HepG2 (cell line): ENCODE data around the gene NUDT2. TPM values are rescaled to one million over a fixed set of nuclear protein-coding genes. Genes with fewer than 3 reads are reported as not detected.
A peak's percentile ranks its signal among the peaks of the same experiment; 100 is the strongest.

Source experiments
- AHR ChIP-seq: IDR thresholded peaks from 2 replicates; pipeline ENCODE4 v1.6.1; 2018; ENCODE audit warnings: missing genetic modification reagents, missing compliant biosample characterization
- CCAR2 ChIP-seq: fragments of 200-400 bp; formaldehyde crosslinking; optimal IDR thresholded peaks from 2 replicates; pipeline ENCODE3; 2018; ENCODE audit warnings: low read depth, mild to moderate bottlenecking, low read length, moderate library complexity
- GATA4 ChIP-seq: sonication (generic); IDR thresholded peaks from 2 replicates; pipeline ENCODE4 v1.6.1; 2016; ENCODE audit warnings: antibody characterized with exemption, low read depth, borderline replicate concordance
- GTF3A ChIP-seq: sonication (generic); formaldehyde crosslinking; conservative IDR thresholded peaks from 2 replicates; pipeline ENCODE4 v1.4.0; 2020; ENCODE audit warnings: mild to moderate bottlenecking, missing genetic modification reagents
- HNF4G ChIP-seq, 2 experiments: sonication (generic) in 1 of 2; formaldehyde crosslinking in 1 of 2; IDR thresholded peaks; 2 replicates each; pipeline versions ENCODE4 v1.4.0 to v1.6.1; 2011 to 2020; ENCODE audit warnings: borderline replicate concordance in 2 of 2, low read depth in 2 of 2, mild to moderate bottlenecking in 2 of 2, low read length in 1 of 2, missing genetic modification reagents in 1 of 2, moderate library complexity in 1 of 2
- JDP2 ChIP-seq: sonication (generic); formaldehyde crosslinking; IDR thresholded peaks from 2 replicates; pipeline ENCODE4 v1.8.1; 2022; ENCODE audit warnings: missing genetic modification reagents, borderline replicate concordance
- NFIC ChIP-seq: IDR thresholded peaks from 2 replicates; pipeline ENCODE4 v1.6.1; 2012; ENCODE audit warnings: mild to moderate bottlenecking, low read length, inconsistent platforms
- SALL2 ChIP-seq: sonication (generic); formaldehyde crosslinking; IDR thresholded peaks from 2 replicates; pipeline ENCODE4 v1.8.1; 2023; ENCODE audit warnings: mild to moderate bottlenecking, missing genetic modification reagents, inconsistent platforms
- SMARCE1 ChIP-seq: fragments of 450-650 bp; IDR thresholded peaks from 2 replicates; pipeline ENCODE4 v1.6.1; 2017; ENCODE audit warnings: borderline replicate concordance
- SRSF9 ChIP-seq: fragments of 200-400 bp; formaldehyde crosslinking; IDR thresholded peaks from 2 replicates; pipeline ENCODE4 v1.6.1; 2018; ENCODE audit warnings: borderline replicate concordance, mild to moderate bottlenecking, low read depth, low read length; ENCODE audit not compliant: insufficient read depth, poor library complexity, severe bottlenecking
- YY1 ChIP-seq: IDR thresholded peaks from 2 replicates; pipeline ENCODE4 v1.6.1; 2011; ENCODE audit warnings: low read length, low read depth, moderate library complexity, mild to moderate bottlenecking; ENCODE audit not compliant: insufficient read depth, insufficient replicate concordance
- ZNF232 ChIP-seq: sonication (generic); formaldehyde crosslinking; IDR thresholded peaks from 2 replicates; pipeline ENCODE4 v1.4.0; 2020; ENCODE audit warnings: missing genetic modification reagents, borderline replicate concordance
- ZNF234 ChIP-seq: sonication (generic); formaldehyde crosslinking; conservative IDR thresholded peaks from 2 replicates; pipeline ENCODE4 v1.5.1; 2020; ENCODE audit warnings: mild to moderate bottlenecking, missing genetic modification reagents
- ZNF441 ChIP-seq: sonication (generic); formaldehyde crosslinking; IDR thresholded peaks from 2 replicates; pipeline ENCODE4 v1.7.0; 2021; ENCODE audit warnings: missing genetic modification reagents, borderline replicate concordance
- ZNF557 ChIP-seq: sonication (generic); formaldehyde crosslinking; IDR thresholded peaks from 2 replicates; pipeline ENCODE4 v1.4.0; 2020; ENCODE audit warnings: missing genetic modification reagents
- ZNF614 ChIP-seq: IDR thresholded peaks from 2 replicates; pipeline ENCODE4 v1.6.1; 2018; ENCODE audit warnings: missing biosample characterization, missing genetic modification reagents, inconsistent platforms, borderline replicate concordance
- polyA plus RNA-seq, 8 experiments: library from polyadenylated mRNA; depleted of rRNA in 3 of 8; stranded (reverse) in 7 of 8; unstranded in 1 of 8; fragments of >200 nt; fragmentation: Illumina TruSeq in 4 of 8; extraction: Trizol in 4 of 8; gene quantifications; 2 replicates each; pipeline versions ENCODE4 v1.2.1 to v1.2.3, GENCODE V29; 2011 to 2016; ENCODE audit warnings: low read depth in 4 of 8, missing spikeins in 1 of 8, mixed read lengths in 1 of 8; ENCODE audit not compliant: insufficient read depth in 1 of 8
- total RNA-seq, 5 experiments: library from RNA; depleted of rRNA; stranded (reverse); fragments of >200 nt; fragmentation: Illumina TruSeq; extraction: Trizol; gene quantifications; 2 replicates each; pipeline ENCODE4 v1.2.3, GENCODE V29; 2016; ENCODE audit warnings: low read depth in 1 of 5
- TF ChIP-seq, protein P1 (sequence below): sonication (generic); formaldehyde crosslinking; IDR thresholded peaks from 2 replicates; pipeline ENCODE4 v1.8.1; 2022; ENCODE audit warnings: mild to moderate bottlenecking, missing genetic modification reagents
- TF ChIP-seq, protein P2 (sequence below): IDR thresholded peaks from 2 replicates; pipeline ENCODE4 v1.6.1; 2016; ENCODE audit warnings: low read depth, borderline replicate concordance
- TF ChIP-seq, protein P3 (sequence below): sonication (generic); formaldehyde crosslinking; IDR thresholded peaks from 2 replicates; pipeline ENCODE4 v1.4.0; 2020; ENCODE audit warnings: missing genetic modification reagents, mild to moderate bottlenecking, borderline replicate concordance
- TF ChIP-seq, protein P4 (sequence below): sonication (generic); formaldehyde crosslinking; IDR thresholded peaks from 2 replicates; pipeline ENCODE4 v1.4.0; 2020; ENCODE audit warnings: mild to moderate bottlenecking, missing genetic modification reagents
- TF ChIP-seq, protein P5 (sequence below): sonication (generic); formaldehyde crosslinking; IDR thresholded peaks from 2 replicates; pipeline ENCODE4 v1.9.0; 2021; ENCODE audit warnings: missing genetic modification reagents, mild to moderate bottlenecking, borderline replicate concordance

Gene NUDT2
- total and polyA plus RNA-seq, 2 of the 13 experiments (the other 11 are each of a cell fraction or from before 2014, with no cell fraction given): 19.9 to 24.6 TPM

DNA sequence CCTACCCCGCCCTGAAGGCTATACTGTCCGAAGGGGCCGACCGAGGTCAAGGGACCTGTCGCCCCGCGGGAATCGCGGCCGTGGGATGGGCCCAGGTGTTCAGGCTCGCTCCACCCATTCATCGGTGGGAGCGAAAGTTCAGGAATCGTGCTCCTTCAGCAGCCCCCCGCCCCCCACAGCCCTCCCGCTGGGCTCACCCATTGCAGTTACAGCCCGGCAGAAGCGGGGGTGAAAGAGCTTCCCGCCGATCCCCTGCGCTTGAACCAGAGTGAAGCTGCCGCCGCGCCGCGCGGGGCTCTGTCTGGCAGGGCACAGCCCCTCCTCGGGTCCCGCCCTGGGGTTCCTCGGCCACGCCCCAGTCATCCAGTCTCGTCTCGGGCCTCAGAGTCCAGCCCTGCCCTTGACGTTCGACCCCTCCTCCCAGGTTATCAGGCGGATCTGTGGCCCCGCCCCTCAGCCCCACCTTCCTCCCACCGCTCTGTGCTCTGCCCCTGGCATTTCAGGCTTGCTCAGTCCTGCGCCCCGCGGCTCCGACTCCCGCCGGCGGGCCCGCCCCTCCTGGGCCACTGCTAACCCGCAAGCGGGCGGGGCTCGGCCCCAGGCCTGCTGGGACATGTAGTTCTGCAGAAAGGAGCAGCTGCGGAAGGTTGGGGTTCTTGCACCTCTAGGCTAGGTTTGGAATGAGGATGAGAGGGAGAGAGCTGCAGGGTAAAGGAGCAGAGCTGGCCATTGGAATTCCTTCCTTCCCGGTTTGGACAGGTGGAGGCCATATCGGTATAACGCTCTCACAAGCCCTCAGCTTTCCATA lies 47.4 kb downstream of the NUDT2 start, which contains the start of gene MYORG (continued):
- TF ChIP-seq SRSF9: no peak
- TF ChIP-seq ZNF441 (CRISPR knock-in tag): 0 out of 2 replicates have a peak, but pooled peaks have one; percentile 44
- TF ChIP-seq, protein P1, sequence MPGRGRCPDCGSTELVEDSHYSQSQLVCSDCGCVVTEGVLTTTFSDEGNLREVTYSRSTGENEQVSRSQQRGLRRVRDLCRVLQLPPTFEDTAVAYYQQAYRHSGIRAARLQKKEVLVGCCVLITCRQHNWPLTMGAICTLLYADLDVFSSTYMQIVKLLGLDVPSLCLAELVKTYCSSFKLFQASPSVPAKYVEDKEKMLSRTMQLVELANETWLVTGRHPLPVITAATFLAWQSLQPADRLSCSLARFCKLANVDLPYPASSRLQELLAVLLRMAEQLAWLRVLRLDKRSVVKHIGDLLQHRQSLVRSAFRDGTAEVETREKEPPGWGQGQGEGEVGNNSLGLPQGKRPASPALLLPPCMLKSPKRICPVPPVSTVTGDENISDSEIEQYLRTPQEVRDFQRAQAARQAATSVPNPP (CRISPR knock-in tag): no peak
- no peak for TF ChIP-seq AHR
- TF ChIP-seq SALL2 (CRISPR knock-in tag): 0 out of 2 replicates have a peak, but pooled peaks have one; percentile 29
- 0 out of 2 replicates have a peak, but pooled peaks have one; percentile 47 for TF ChIP-seq ZNF234
- TF ChIP-seq ZNF557 (CRISPR knock-in tag): 0 out of 2 replicates have a peak, but pooled peaks have one; percentile 21
- TF ChIP-seq SMARCE1: no peak
- TF ChIP-seq HNF4G (IDR thresholded peaks at IDR 0.05; ENCODE audit: borderline replicate concordance, low read depth, low read length): no peak
- TF ChIP-seq HNF4G (CRISPR knock-in tag; IDR thresholded peaks at IDR 0.05; ENCODE audit: borderline replicate concordance, low read depth): no peak
- TF ChIP-seq, protein P2, sequence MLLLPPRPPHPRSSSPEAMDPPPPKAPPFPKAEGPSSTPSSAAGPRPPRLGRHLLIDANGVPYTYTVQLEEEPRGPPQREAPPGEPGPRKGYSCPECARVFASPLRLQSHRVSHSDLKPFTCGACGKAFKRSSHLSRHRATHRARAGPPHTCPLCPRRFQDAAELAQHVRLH: no peak; the same call in 1 of the 2 replicates
- peak; percentile 64; the same call in 1 of the 2 replicates for TF ChIP-seq ZNF614
- TF ChIP-seq GTF3A: 0 out of 2 replicates have a peak, but pooled peaks have one; percentile 63
- TF ChIP-seq, protein P3, sequence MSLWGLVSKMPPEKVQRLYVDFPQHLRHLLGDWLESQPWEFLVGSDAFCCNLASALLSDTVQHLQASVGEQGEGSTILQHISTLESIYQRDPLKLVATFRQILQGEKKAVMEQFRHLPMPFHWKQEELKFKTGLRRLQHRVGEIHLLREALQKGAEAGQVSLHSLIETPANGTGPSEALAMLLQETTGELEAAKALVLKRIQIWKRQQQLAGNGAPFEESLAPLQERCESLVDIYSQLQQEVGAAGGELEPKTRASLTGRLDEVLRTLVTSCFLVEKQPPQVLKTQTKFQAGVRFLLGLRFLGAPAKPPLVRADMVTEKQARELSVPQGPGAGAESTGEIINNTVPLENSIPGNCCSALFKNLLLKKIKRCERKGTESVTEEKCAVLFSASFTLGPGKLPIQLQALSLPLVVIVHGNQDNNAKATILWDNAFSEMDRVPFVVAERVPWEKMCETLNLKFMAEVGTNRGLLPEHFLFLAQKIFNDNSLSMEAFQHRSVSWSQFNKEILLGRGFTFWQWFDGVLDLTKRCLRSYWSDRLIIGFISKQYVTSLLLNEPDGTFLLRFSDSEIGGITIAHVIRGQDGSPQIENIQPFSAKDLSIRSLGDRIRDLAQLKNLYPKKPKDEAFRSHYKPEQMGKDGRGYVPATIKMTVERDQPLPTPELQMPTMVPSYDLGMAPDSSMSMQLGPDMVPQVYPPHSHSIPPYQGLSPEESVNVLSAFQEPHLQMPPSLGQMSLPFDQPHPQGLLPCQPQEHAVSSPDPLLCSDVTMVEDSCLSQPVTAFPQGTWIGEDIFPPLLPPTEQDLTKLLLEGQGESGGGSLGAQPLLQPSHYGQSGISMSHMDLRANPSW (CRISPR knock-in tag): no peak; the same call in 1 of the 2 replicates
- peak; percentile 70; the same call in 1 of the 2 replicates for TF ChIP-seq GATA4
- TF ChIP-seq CCAR2: no peak
- no peak for TF ChIP-seq ZNF232 (CRISPR knock-in tag)
- no peak for TF ChIP-seq NFIC
- TF ChIP-seq JDP2 (CRISPR knock-in tag): no peak
- peak; percentile 32 for TF ChIP-seq YY1
- TF ChIP-seq, protein P4, sequence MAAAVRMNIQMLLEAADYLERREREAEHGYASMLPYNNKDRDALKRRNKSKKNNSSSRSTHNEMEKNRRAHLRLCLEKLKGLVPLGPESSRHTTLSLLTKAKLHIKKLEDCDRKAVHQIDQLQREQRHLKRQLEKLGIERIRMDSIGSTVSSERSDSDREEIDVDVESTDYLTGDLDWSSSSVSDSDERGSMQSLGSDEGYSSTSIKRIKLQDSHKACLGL: peak; percentile 81
- TF ChIP-seq, protein P5, sequence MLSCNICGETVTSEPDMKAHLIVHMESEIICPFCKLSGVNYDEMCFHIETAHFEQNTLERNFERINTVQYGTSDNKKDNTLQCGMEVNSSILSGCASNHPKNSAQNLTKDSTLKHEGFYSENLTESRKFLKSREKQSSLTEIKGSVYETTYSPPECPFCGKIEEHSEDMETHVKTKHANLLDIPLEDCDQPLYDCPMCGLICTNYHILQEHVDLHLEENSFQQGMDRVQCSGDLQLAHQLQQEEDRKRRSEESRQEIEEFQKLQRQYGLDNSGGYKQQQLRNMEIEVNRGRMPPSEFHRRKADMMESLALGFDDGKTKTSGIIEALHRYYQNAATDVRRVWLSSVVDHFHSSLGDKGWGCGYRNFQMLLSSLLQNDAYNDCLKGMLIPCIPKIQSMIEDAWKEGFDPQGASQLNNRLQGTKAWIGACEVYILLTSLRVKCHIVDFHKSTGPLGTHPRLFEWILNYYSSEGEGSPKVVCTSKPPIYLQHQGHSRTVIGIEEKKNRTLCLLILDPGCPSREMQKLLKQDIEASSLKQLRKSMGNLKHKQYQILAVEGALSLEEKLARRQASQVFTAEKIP: no peak
